Smooth muscle cell (in vitro differentiated cells): ENCODE measurements around the gene HEXB. TPM values are rescaled to one million over a fixed set of nuclear protein-coding genes. Genes with fewer than 3 reads are reported as not detected.

Experiments
- DNase-seq: peaks from one replicate; lab custom pipeline; 2025; ENCODE audit not compliant: unreplicated experiment; lab: John Stamatoyannopoulos, UW
- H2AFZ ChIP-seq: fragments of 200-600 bp; sonication (generic); 2 replicates; pipeline ENCODE4 v1.6.0; 2016; ENCODE audit warnings: antibody characterized with exemption, low read depth, mild to moderate bottlenecking
- H3F3A ChIP-seq: fragments of 200-600 bp; sonication (generic); 2 replicates; pipeline ENCODE4 v1.6.0; 2017; ENCODE audit warnings: antibody characterized with exemption, low read depth
- H3K27ac ChIP-seq: fragments of 200-600 bp; sonication (generic); 2 replicates; pipeline ENCODE4 v1.5.1; 2016; ENCODE audit warnings: low read depth, mild to moderate bottlenecking
- H3K27me3 ChIP-seq: fragments of 200-600 bp; sonication (generic); 2 replicates; pipeline ENCODE4 v1.6.1; 2016; ENCODE audit warnings: low read depth, mild to moderate bottlenecking
- H3K36me3 ChIP-seq: fragments of 200-600 bp; sonication (generic); 2 replicates; pipeline ENCODE4 v1.5.1; 2016; ENCODE audit warnings: low read depth
- H3K4me1 ChIP-seq: fragments of 200-600 bp; sonication (generic); 2 replicates; pipeline ENCODE4 v1.5.1; 2016; ENCODE audit warnings: low read depth
- H3K4me2 ChIP-seq: fragments of 200-600 bp; sonication (generic); 2 replicates; pipeline ENCODE4 v1.6.0; 2016; ENCODE audit warnings: mild to moderate bottlenecking
- H3K4me3 ChIP-seq: fragments of 200-600 bp; sonication (generic); 2 replicates; pipeline ENCODE4 v1.5.1; 2016; ENCODE audit warnings: mild to moderate bottlenecking
- H3K79me2 ChIP-seq: fragments of 200-600 bp; sonication (generic); 2 replicates; pipeline ENCODE4 v1.6.0; 2016; ENCODE audit warnings: low read depth, mild to moderate bottlenecking
- H3K9ac ChIP-seq: fragments of 200-600 bp; sonication (generic); 2 replicates; pipeline ENCODE4 v1.6.0; 2016; ENCODE audit warnings: low read depth
- H3K9me3 ChIP-seq: fragments of 200-600 bp; sonication (generic); replicated peaks from 2 replicates; pipeline ENCODE4 v1.5.1; 2016; ENCODE audit warnings: low read depth
- H4K20me1 ChIP-seq: fragments of 200-600 bp; sonication (generic); 2 replicates; pipeline ENCODE4 v1.6.0; 2016; ENCODE audit warnings: low read depth
- CTCF ChIP-seq: fragments of 200-600 bp; sonication (generic); IDR thresholded peaks from 2 replicates; pipeline ENCODE4 v1.5.1; 2017; ENCODE audit warnings: borderline replicate concordance, mild to moderate bottlenecking, antibody characterized with exemption; ENCODE audit not compliant: insufficient read depth, poor library complexity, severe bottlenecking
- WGBS: methylation state at CpG from one replicate; pipeline ENCODE4 v1.1.7; 2016; ENCODE audit warnings: low lambda C conversion rate; 5-methylcytosine and 5-hydroxymethylcytosine counted together
- polyA plus RNA-seq: library from polyadenylated mRNA; unstranded; fragments of >200 nt; fragmentation: Nextera tagmentation; extraction: Ambion mirVana; gene quantifications from 2 replicates; pipeline ENCODE4 v1.2.1, GENCODE V29; 2016
- total RNA-seq: library from RNA; depleted of rRNA; stranded (reverse); fragments of >200 nt; gene quantifications from 2 replicates; pipeline ENCODE4 v1.2.3, GENCODE V29; 2014

Gene HEXB
- total and polyA plus RNA-seq, 2 experiments from 2014 or later = 108 to 111 TPM

- Histone ChIP-seq H3K27me3 (no peaks in the 10 kb centered on the region), H3K79me2 (no peaks in the 10 kb centered on the region), H3K27ac (no peak overlapping the region), H3K4me2 (no peak overlapping the region), H3F3A (no peaks in the 10 kb centered on the region), H3K9ac (no peak overlapping the region), H2AFZ (no peak overlapping the region), H4K20me1 (no peaks in the 10 kb centered on the region), H3K36me3 (no peaks in the 10 kb centered on the region), H3K4me3 (no peak overlapping the region), H3K4me1 (no peaks in the 10 kb centered on the region), H3K9me3 (no peaks in the 10 kb centered on the region)
- no peak for TF ChIP-seq CTCF
- DNase-seq = no peak
- WGBS = 66% methylated on average over 4 of the region's 4 CpGs
Observed at GRCh38 chr5:74679966-74680365, 5.1 kb upstream of the HEXB start.

- peak overlapping the region; percentile 93 for H2AFZ ChIP-seq
- no peak overlapping the region for H3K27ac ChIP-seq
- 57% methylated on average over 10 of the region's 10 CpGs for WGBS
- H3K9ac ChIP-seq = peak overlapping the region; percentile 87
- no peak for DNase-seq
- peaks cover 5% of the 10 kb centered on the region for H3K79me2 ChIP-seq
- no peaks in the 10 kb centered on the region for H3K36me3 ChIP-seq
- peak overlapping the region; percentile 99 for H3K4me2 ChIP-seq
- no peaks in the 10 kb centered on the region for H3K27me3 ChIP-seq
- no peaks in the 10 kb centered on the region for H3K9me3 ChIP-seq
- peaks cover 8% of the 10 kb centered on the region for H3K4me1 ChIP-seq
- no peaks in the 10 kb centered on the region for H3F3A ChIP-seq
- H3K4me3 ChIP-seq = peak overlapping the region; percentile 82
- H4K20me1 ChIP-seq = no peaks in the 10 kb centered on the region
- TF ChIP-seq CTCF = no peak
Observed at GRCh38 chr5:74685979-74686631, 1.1 kb downstream of the HEXB start.

- TF ChIP-seq CTCF = no peak
- no peak for DNase-seq
Observed at GRCh38 chr5:74686962-74687751, 2.1 kb downstream of the HEXB start.

More at GRCh38 chr5:74686962-74687751, 2.1 kb downstream of the HEXB start:
- H3K4me2 ChIP-seq = no peak overlapping the region
- H3K27ac ChIP-seq = no peak overlapping the region
- H3K4me1 ChIP-seq = peaks cover 8% of the 10 kb centered on the region
- no peak overlapping the region for H3K4me3 ChIP-seq
- no peaks in the 10 kb centered on the region for H4K20me1 ChIP-seq
- H3K9me3 ChIP-seq = no peaks in the 10 kb centered on the region
- no peak overlapping the region for H3K9ac ChIP-seq
- WGBS = 90% methylated on average over 5 of the region's 5 CpGs
- H3K36me3 ChIP-seq = no peaks in the 10 kb centered on the region
- H2AFZ ChIP-seq = no peak overlapping the region
- H3F3A ChIP-seq = no peaks in the 10 kb centered on the region
- peaks cover 5% of the 10 kb centered on the region for H3K79me2 ChIP-seq
- H3K27me3 ChIP-seq = no peaks in the 10 kb centered on the region
